Activated gamma-delta T cell treated with Interleukin-2 at 50 U/mL for 16 hours (primary cell): ENCODE measurements around the gene SLC35E3.
"Not testable (repeated sequence)": the region's sequence is repeated elsewhere in the genome, so short reads cannot be mapped to it uniquely, and the experiment has no call there.

ENCODE experiments used
- DNase-seq: peaks from one replicate; pipeline ENCODE4 v3.0.0-alpha.2; 2020

Gene SLC35E3

DNA sequence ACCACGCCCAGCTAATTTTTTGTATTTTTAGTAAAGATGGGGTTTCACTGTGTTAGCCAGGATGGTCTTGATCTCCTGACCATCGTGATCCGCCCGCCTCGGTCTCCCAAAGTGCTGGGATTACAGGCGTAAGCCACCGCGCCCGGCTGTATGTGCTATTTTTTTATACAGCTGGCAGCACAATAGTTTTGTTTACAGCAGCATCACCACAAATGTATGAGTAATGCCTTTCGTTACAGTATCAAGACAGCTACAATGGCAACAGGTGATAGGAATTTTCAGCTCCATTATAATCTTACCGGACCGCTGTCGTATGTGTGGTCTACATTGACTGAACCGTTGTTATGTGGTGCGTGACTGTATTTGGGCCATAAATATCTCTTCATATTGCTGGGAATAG, 50.4 kb downstream of the SLC35E3 start:
- no peak for DNase-seq

DNA sequence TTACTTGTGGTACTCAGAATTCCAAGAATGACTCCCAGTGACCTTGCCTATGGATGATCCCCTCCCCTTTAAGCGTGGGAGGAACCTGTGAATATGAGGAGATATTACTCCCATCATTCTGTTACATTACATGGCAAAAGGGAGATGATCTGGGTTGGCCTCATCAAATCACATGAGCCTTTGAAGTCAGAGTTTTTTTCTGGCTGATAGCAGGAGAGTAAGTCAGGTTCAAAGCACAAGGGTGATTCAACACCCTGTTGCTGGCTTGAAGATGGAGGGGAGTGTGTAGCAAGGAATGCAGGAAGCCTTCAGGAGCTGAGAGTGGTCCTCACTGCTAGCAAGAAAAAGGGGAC, 52.9 kb downstream of the SLC35E3 start:
- no peak for DNase-seq

DNA sequence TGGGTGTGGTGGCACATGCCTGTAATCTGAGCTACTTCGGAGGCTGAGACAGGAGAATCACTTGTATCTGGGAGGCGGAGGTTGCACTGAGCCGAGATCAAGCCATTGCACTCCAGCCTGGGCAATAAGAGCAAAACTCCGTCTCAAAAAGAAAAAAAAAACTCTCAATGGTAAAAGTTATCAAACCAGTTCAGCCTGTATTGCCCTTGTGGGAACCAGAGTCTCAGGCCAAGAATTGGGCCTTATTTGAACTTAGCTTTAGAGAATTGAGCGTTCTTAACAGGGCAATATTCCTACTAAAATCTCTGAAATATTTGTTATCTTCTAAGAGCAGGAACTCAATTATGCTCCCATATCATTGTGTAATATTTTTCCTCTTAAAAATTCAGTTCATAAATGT, 54.3 kb downstream of the SLC35E3 start:
- DNase-seq = no peak

DNA sequence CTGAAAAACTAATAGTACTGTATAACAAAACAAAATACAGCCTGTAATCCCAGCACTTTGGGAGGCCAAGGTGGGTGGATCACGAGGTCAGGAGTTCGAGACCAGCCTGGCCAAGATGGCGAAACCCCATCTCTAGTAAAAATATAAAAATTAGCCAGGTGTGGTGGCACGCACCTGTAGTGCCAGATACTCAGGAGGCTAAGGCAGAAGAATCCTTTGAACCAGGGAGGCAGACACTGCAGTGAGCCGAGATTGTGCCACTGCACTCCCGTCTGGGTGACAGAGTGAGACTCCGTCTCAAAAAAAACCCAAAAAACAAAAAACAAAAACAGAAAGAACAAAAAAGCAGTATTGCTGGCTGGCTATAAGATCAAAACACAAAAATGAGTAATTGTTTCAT, 55.1 kb downstream of the SLC35E3 start:
- DNase-seq = not testable (repeated sequence)

DNA sequence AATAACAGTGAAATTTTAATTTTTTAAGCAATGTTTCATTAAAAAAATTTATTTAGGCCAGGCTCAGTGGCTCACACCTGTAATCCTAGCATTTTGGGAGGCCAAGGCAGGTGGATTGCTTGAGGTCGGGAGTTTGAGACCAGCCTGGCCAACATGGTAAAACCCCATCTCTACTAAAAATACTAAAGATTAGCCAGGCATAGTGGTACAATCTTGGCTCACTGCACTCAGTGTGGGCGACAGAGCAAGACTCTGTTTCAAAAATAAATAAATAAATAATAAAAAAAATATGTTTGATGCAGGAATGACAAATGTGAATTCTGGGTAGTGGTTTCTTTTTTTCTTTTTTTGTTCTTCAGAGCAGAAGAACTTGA, 56.4 kb downstream of the SLC35E3 start:
- DNase-seq = not testable (repeated sequence)

DNA sequence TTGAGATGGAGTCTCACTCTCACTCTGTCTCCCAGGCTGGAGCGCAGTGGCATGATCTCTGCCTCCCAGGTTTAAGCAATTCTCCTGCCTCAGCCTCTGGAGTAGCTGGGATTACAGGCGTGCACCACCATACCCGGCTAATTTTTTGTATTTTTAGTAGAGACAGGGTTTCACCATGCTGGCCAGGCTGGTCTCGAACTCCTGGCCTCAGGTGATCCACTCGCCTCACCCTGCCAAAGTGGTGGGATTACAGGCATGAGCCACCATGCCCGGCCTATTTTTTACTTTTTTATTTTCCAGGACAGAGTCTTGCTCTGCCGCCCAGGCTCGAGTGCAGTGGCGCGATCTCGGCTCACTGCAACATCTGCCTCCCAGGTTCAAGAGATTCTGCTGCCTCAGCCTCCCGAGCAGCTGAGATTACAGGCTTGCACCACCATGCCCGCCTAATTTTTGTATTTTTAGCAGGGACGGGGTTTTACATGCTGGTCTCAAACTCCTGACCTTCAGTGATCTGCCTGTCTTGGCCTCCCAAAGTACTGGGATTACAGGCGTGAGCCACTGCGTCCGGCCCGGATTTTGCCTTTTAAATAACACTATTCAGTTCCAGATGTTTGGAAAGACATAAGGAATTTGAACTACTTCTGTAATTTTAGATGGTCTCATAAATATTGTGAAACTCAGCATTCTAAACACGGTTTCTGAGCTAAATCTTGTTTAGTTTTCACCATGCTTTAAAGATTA, 57.1 kb downstream of the SLC35E3 start:
- not testable (repeated sequence) for DNase-seq

DNA sequence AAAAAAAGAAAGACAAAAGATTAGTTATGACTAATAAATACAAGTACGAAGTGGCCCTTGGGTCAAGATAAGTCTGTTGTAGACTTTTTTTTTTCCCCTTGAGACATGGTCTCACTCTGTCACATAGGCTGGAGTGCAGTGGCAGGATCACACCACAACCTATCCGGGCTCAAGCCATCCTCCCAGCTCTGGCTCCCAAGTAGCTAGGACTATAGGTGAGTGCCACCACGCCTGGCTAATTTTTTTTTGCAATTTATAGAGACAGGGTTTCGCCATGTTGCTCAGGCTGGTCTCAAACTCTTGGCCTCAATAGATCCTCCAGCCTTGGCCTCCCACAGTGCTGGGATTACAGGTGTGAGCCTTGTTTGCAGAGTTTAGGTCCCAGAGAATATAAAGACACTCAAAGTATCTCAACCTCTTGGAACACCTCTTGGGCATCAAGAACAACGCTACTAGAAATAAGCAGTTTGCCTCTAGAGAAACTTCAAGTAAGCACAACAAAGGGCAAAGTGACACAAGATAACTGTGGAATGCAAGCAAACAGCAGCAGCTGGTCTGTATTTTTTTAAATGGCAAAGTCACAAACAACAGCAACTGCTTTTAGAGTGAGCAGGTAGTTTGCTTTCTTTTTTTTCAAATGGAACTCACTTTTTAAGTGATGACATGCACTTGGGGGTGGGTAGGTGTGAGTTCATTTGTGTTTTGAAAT, 58.1 kb downstream of the SLC35E3 start:
- DNase-seq = no peak

DNA sequence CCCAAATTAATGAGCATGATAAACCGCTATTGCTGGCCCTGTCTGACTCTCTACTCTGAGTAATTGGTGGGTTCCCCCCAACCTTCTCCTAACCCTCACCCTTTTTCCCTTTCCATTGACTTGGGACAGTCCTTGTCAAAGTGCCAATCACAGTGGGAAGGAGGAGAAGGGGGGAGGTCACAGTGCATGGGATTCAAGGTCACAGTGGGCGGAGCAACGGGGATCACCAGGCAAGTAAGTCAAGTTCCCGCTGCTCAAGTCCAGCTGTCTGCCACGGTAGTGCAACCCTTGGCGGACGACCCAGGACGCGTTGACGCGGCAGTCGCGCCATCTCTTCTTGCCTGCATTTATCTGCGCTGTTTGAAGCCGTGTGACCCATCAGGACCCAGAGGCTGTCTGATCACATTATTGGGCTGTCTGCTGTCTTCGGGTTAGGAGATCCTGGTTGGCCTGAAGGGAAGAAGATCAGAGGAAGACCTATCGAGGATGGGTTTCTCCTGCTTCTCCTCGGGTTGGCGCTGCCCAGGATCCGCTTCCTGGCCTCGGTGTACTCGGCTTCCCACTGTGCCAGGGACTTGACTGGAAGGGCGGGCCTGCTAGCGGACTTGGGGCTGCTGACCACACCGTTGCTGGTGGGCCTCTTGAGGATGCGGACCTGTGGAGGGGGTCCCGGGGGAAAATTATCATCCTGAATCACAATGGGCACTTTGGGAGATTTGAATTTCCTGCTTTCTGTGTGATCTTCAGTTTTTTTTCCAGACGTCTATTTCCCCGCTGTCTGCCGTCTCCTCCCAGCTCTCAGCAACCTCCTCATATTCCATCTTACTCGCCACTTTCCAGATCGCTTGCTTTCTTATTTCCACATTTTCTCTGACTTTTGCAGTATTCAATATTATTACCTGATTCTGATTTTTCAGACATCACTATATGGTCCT, 58.9 kb downstream of the SLC35E3 start:
- no peak for DNase-seq

DNA sequence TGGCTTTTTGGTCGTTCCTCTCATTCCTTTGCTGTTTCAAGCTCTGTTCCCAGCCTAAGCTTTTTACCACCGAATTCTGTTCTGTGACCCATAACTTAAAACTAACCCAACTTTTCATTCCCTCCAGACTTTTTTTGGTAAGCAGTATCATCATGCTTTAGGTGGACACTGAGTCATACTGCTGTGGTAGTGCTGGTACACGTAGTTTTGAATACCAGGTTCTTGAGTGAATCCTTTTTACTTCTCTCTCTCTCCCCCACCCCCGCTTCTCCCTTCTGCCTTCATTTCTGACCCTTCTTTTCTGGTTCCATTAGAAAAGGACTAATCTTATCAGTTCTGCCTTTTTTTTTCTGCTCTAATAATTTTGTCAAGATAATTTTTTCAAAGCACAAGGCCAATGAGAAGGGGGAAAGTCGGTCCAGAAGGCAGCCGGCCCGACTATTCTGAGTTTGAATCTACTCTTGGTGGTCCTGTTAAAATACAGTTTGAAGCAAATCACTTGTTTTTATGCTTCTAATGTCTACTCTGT, 59.7 kb downstream of the SLC35E3 start:
- no peak for DNase-seq

DNA sequence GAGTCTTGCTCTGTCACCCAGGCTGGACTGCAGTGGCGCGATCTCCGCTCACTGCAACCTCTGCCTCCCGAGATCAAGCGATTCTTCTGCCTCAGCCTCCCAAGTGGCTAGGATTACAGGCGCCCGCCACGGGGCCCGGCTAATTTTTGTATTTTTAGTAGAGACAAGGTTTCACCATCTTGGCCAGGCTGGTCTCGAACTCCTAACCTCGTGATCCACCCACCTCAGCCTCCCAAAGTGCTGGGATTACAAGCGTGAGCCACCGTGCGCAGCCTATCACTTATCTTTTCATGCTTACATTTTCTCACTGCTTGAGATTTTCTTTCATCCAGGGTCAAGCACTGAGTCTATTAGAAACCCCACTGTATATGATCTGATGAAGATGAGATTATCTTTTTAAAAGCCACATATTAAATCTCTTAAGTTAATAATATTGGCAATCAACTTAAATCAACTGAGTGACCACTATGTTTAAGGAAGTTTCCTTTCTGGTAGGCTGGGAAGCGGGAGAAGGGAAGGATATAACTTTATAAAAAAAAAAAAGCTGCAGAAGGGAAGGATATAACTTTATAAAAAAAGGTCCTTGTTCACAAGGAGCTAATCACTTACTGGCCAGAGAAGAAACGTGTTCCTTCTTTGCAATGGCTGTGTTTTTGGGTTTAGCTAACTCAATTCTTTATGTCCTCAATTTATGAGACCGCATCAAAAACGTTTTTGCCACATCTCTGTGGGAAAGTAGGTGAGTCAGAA, 60.7 kb downstream of the SLC35E3 start:
- no peak for DNase-seq

DNA sequence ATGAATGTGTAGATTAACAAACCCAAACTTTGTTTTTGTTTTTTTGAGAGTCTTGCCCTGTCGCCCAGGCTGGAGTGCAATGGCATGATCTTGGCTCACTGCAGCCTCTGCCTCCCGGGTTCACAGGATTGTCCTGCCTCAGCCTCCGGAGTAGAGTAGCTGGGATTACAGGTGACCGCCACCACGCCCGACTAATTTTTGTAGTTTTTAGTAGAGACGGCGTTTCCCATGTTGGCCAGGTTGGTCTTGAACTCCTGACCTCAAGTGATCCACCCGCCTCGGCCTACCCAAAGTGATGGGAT, 61.2 kb downstream of the SLC35E3 start:
- not testable (repeated sequence) for DNase-seq

DNA sequence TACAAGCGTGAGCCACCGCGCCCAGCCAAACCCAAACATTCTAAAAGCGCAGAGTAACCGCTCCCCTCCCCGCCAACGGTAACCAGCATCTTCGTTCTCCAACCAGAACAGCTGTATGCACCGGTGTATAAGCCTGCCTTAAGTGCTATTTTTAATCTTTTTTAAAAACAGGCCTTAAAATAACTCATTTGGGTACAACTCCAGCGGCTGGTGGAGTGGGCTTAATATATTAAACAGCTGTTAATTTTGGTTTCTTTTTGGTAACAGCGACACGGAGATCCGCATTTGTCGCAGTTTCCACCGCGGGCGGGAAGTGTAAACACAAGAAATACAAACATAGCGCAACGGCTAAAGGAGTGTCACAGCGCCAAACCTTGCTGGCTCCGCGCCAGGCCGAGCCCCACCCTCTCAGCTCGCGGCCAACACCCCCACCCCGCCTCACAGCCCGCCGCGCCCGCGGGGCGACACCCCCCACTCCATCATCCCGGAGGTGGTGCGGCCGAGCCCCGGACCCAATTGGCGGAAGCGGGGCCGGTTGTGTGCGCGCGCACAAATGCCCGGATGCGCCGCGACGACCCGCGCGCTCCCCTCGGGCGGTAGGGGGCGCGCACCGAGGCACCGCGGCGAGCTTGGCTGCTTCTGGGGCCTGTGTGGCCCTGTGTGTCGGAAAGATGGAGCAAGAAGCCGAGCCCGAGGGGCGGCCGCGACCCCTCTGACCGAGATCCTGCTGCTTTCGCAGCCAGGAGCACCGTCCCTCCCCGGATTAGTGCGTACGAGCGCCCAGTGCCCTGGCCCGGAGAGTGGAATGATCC, 61.8 kb downstream of the SLC35E3 start, which contains the start of gene MDM2:
Gene MDM2, plus strand, starts transcription at position 602 of the 812 bp plus-strand sequence. CDS start 301 bp downstream, outside the sequence.
- peak; percentile 98 for DNase-seq

DNA sequence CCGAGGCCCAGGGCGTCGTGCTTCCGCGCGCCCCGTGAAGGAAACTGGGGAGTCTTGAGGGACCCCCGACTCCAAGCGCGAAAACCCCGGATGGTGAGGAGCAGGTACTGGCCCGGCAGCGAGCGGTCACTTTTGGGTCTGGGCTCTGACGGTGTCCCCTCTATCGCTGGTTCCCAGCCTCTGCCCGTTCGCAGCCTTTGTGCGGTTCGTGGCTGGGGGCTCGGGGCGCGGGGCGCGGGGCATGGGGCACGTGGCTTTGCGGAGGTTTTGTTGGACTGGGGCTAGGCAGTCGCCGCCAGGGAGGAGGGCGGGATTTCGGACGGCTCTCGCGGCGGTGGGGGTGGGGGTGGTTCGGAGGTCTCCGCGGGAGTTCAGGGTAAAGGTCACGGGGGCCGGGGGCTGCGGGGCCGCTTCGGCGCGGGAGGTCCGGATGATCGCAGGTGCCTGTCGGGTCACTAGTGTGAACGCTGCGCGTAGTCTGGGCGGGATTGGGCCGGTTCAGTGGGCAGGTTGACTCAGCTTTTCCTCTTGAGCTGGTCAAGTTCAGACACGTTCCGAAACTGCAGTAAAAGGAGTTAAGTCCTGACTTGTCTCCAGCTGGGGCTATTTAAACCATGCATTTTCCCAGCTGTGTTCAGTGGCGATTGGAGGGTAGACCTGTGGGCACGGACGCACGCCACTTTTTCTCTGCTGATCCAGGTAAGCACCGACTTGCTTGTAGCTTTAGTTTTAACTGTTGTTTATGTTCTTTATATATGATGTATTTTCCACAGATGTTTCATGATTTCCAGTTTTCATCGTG, 62.6 kb downstream of the SLC35E3 start:
- peak; percentile 36 for DNase-seq

DNA sequence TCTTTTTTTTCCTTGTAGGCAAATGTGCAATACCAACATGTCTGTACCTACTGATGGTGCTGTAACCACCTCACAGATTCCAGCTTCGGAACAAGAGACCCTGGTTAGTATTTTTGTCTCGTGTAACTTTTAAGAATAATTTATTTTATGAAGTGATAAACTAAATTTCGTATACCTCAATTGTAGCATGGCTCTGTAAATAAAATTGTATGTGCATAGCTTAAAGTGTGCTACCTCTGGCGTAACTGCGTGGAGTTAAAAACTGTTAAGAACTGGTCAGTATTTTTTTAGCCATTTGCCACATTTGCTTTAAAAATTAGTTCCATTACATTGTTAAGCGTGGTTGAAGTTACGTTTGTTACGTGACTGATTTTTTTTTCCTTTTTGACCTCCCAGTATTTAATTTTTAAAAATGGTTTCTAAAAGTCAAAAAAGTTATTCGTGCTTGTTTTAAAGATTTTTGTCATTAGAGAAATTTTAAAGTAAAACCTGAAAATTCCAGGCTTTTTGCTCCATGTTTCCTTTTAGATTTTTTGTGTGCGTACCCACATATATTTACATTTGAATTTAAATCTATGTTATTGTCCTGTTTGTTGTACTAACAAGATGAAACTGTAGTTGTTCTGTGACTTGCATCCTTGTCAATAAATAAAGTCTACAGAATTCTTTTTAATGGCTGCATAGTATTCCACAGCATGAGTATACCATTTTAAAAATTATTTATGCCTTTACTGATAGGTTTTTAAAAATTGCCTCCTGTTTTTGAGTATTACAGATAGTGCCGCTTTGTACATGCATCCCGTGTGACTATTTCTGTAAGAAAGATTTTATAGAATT, 63.4 kb downstream of the SLC35E3 start:
- DNase-seq = no peak

DNA sequence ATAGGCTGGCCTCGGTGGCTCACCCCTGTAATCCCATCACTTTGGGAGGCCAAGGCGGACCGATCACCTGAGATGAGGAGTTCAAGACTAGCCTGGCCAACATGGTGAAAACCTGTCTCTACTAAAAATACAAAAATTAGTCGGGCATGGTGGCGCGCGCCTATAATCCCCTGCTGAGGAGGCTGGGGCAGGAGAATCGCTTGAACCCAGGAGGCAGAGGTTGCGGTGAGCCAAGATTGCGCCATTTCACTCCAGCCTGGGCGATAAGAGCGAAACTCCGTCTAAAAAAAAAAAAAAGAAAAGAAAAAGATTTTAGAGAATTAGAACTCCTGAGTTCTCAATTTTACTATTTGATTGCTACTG, 64.0 kb downstream of the SLC35E3 start:
- not testable (repeated sequence) for DNase-seq

DNA sequence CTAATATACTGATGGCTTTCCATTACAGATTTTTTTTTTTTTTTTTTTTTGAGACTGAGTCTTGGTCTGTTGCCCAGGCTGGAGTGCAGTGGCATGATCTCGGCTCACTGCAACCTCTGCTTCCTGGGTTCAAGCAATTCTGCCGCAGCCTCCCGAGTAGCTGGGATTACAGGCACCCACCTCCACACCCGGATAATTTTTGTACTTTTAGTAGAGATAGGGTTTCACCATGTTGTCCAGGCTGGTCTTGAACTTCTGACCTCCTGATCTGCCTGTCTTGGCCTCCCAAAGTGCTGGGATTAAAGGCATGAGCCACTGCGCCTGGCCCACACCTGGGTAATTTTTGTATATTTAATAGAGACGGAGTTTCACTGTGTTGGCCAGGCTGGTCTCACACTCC, 65.6 kb downstream of the SLC35E3 start:
- not testable (repeated sequence) for DNase-seq

DNA sequence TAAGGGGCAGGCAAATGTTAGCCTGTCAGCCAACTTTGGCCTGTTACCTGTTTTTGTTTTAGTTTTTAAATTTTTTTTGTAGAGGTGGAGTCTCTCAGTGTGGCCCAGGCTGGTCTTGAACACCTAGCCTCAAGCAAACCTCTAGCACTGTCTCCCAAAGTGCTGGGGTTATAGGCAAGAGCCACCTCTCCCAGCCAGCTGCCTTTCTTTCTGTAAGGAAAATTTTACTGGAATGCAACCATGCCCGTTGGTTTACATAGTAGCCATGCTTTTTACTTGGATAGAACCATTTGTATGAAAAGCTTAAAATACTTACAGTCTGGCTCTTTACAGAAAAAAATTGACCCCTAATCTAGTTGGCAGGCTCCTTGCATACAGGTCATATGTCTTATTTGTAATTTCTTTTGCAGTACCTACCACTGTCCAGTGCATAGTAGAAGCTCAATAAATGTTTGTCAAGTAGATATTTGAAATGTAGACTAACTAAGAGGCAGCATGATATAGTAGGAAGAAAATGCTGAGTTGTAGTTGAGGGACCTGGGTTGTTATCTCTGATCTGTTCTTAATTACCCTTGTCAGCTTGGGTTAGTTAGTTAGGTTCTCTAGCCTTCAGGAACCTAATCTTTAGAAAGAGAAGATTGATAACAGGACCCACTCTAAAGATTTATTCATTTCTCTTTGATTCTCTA, 66.7 kb downstream of the SLC35E3 start:
- DNase-seq = no peak

DNA sequence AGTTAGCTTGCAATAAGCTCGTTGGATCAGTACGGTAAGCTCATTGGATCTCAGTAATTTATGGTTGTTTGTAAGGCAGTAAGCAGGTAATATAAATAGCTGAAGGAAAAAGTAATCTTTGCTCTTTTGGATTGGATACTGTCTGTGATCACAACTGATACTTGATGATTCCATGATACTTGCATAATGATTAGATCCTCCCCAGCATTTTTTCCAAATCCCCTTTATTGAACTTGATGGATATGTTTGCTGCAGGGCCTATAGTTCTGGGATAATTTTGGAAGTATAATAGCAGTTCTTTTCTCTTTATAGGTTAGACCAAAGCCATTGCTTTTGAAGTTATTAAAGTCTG, 67.2 kb downstream of the SLC35E3 start:
- DNase-seq = no peak

DNA sequence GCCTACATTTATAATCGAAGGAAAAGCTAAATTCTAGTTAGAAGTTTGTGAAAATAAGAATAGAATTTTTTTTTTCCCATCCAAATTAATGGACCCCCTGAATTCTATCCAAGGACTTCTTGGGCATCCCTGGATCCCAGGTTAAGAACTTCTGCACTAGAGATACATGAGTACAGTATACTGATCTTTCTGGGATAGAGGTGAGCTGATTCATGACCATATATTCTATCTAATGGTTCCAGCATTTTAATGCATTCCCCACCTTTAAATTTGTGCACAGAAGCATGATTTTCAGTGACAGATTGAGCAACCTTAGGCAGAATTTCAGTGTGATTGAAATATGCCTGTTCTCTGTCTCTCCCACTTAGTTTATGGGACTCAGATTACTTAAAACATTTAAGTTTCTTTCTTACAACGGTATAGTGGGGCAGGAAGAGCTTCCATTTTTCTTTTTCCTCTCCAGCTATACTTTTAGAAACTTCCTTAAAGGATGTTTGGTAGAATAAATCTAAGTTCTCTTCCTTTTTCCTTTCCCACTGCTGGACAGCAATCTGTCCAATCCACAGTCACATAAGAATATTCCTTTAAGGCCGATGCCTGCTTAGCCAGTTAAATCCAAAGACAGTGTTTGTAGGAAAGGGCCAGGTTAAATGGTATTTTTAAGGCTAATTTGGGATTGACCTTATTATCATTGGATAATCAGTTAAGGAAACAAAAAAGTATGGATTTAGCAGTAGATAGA, 68.7 kb downstream of the SLC35E3 start:
- no peak for DNase-seq
